Measurements from ENCODE around the gene TRAPPC5. TPM values are rescaled to one million over a fixed set of nuclear protein-coding genes. Genes with fewer than 3 reads are reported as not detected.

TRAPPC5 gene
- polyA plus RNA-seq, 3 donors = 39.8 to 49.0 (median 46.4) TPM

DNA sequence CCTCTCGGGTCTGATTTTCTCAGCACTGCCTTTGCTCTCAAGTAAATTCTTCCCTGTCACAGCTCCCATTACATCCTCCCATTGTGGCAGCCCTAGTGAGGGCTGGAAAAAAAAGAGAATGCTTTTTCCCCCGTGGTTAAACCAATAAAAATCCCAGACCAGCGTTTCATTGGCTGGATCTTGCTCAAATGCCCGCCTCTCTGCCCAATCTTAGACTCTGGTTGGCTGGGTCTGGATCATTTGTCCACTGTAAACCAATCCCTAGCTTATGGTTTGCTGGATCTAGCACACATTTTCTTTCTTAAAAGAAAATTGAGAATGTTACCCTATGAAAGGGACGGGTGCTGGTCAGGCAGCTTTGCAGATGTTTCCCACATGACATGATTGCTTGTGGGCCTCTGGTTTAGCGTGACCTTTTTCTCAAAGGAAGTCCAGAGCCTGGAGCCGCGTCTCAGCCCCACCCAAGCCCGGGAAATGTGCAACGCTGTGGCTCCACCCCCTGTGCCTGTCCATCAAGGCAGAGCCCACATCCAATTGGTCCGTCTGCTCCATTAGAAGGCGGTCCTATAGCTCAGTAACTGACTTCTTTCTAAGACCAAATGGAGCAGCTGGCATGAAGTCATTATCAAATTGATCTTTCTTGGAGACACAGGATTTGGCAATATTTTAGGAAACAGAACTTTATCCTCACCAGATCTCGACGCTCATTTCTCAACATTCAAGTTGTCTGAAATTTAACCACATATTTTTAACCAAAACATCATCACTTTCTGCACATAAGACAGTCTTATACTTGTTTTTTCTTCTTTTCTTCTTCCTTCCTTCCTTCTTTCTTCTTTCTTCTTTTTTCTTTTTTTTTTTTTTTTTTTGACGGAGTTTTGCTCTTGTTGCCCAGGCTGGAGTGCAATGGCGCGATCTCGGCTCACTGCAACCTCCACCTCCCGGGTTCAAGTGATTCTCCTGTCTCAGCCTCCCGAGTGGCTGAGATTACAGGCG, 6.3 kb upstream of the TRAPPC5 start:
- DNase-seq (ENCODE audit: low read depth in 3 of 3, low spot score in 2 of 3) = no peak

DNA sequence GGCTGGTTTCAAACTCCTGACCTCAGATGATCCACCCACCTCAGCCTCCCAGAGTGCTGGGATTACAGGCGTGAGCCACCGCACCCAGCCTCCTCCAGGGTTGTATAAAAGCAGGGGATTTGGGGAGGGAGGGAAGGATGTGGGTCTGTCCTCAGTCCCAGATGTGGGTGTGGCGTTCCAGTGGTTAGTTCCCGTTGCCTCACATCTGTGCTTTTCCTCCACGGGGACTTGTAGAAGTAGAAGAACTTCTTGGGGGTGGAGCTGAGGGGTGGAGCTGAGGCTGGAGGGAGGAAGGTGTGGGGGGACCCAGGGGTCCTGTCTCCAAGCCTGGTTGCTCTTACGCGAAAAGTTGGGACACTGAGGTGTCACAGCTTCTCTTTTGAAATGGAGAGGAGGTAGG, 4.3 kb upstream of the TRAPPC5 start:
- DNase-seq (ENCODE audit: low read depth in 3 of 3, low spot score in 2 of 3) = no peak

DNA sequence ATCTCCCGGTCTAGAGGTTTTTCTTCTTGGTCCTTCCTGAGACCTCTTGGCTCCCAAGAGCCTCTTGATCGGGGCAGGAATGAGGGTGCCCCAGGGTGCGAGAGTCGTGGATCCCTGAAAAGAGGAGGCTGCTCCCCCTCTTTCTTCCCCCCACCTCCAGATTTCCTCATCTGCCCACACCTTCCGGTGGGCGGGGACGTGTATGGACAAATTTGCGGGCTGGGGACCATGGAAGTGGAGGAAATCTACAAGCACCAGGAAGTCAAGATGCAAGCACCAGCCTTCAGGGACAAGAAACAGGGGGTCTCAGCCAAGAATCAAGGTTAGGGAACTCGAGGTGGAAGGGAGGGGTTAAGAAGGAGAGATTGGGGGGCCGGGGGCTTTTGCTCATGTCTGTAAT, 3.8 kb upstream of the TRAPPC5 start, which contains the start of gene MCEMP1:
Gene MCEMP1, plus strand, starts transcription at position 237 of the 400 bp plus-strand sequence. Its CDS starts 31 bp downstream, at position 268.
- no peak for DNase-seq (ENCODE audit: low read depth in 3 of 3, low spot score in 2 of 3)

DNA sequence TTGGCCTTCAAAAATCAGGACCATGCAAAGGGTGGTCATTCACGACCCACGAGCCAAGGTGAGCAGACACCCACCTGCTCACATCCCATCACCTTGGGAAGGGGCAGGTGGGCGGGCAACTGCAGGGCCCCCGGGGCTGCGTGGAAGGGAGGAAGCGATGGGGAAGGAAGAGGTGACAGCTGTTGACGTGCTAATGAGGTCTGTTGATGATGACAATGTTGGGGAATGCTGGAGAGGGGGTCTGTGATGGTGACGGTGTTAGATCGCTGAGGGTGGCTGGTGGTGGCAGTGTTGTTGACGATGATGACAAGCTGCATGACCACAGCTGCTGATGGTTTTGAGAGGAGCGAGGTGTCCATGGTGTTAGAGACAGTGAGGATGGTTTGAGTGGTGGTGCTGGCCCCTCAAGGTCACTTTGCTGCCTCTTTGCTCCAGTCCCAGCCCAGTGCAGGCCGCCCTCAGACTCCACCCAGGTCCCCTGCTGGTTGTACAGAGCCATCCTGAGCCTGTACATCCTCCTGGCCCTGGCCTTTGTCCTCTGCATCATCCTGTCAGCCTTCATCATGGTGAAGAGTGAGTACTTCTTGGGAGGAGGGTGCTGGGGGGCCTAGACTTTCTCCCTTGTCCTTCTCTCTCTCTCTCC, 2.8 kb upstream of the TRAPPC5 start:
- DNase-seq (ENCODE audit: low read depth in 3 of 3, low spot score in 2 of 3) = no peak

DNA sequence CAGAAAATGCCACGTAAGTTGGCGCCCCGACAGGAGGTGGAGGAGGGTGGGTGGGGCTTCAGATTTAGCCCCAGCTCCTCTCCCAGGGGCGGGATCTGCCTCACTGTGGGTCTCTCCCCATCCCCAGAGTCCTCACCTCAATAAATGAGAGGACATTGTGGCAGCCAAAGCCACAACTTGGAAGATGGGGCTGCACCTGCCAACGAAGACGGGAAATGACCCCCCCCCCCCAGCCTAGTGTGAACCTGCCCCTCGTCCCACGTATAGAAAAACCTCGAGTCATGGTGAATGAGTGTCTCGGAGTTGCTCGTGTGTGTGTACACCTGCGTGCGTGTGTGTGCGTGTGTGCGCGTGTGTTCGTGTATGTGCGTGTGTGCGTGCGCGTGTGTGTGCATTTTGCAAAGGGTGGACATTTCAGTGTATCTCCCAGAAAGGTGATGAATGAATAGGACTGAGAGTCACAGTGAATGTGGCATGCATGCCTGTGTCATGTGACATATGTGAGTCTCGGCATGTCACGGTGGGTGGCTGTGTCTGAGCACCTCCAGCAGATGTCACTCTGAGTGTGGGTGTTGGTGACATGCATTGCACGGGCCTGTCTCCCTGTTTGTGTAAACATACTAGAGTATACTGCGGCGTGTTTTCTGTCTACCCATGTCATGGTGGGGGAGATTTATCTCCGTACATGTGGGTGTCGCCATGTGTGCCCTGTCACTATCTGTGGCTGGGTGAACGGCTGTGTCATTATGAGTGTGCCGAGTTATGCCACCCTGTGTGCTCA, 1.5 kb upstream of the TRAPPC5 start:
- no peak for DNase-seq (ENCODE audit: low read depth in 3 of 3, low spot score in 2 of 3)

DNA sequence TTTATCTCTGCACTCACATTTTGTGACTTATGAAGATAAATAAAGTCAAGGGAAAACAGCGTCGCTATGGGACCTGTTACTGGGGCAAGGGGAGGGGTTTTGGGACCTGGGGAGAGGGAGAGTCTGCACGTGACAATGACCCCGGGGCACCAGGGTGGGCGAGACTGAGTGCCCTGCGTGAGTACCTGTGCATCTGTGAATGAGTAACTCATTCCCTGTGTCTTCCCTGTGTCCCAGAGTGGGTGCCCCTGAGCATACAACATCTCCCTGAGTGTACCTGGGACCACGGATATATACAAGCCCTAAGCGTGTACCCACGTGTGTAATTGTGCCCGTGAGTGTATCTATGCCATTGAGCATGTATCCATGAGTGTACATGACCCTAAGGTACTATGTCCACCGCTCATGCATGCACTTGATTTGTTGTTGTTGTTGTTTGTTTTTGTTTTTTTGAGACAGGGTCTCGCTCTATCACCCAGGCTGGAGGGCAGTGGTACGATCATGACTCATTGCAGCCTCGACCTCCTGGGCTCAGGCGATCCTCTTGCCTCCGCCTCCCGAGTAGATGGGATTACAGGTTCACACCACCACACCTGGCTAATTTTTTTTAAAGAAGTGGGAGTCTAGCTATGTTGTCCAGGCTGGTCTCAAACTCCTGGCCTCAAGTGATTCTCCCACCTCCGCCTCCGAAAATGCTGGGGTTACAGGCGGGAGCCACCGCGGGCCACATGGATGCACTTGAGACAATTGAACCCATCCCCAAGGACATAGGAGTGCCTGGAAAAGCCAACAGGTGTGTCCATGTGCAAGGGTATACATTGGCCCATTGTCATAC, 645 bp upstream of the TRAPPC5 start:
- DNase-seq (ENCODE audit: low read depth in 3 of 3, low spot score in 2 of 3) = no peak

DNA sequence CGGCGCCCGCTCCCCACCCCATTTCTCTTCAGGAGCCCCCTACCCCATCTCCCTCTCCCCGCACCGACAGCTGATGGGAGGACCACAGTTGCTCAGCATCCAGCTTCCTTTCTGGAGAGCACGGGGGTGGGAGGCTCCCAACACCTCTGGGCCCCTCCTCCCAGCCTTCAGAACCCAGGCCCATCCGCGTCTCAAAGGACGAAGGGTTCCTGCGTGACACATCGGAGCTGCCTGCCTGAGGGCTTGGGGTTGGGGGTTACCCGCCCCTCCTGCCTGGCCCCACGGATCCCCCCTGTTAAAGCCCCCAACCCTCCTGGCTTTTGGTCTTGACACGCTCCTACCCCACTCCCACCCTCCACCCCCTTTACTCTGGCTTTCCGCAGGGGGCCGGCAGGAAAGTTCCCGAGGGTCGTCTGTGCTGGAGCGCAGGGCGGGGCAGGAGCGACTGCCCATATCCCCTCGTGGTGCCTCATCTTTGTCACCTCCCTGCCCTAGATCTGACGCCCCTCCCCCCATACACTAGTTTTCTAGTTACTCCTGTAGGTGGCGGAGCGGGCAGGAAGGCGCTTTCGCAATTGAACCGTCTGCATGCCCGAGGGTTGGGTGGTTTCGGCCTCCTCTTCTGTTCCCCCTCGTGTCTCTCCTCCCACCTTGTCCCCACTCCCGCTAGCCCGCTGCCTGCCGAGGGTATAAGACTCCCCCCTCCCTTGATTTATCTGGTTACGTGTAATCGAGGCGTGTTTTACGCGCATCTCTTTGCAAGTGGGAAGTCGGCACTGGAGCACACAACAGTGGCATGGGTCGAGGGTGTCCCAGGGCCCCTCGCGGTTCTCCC, 924 bp downstream of the TRAPPC5 start:
- peak in 2 of 3 donors; percentile 52 to 69 for DNase-seq (ENCODE audit: low read depth in 3 of 3, low spot score in 2 of 3)

DNA sequence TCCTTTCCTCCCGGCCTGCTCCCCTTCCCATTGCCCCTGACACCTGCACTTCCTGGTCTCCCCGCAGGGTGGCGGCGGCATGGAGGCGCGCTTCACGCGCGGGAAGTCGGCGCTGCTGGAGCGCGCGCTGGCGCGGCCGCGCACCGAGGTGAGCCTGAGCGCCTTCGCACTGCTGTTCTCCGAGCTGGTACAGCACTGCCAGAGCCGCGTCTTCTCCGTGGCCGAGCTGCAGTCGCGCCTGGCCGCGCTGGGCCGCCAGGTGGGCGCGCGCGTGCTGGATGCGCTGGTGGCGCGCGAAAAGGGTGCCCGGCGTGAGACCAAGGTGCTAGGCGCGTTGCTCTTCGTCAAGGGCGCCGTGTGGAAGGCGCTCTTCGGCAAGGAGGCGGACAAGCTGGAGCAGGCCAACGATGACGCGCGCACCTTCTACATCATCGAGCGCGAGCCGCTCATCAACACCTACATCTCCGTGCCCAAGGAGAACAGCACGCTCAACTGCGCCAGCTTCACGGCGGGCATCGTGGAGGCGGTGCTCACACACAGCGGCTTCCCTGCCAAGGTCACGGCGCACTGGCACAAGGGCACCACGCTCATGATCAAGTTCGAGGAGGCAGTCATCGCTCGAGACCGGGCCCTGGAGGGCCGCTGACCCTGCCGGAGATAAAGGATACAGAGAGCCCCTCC, 1.7 kb downstream of the TRAPPC5 start:
- no peak for DNase-seq (ENCODE audit: low read depth in 3 of 3, low spot score in 2 of 3)

DNA sequence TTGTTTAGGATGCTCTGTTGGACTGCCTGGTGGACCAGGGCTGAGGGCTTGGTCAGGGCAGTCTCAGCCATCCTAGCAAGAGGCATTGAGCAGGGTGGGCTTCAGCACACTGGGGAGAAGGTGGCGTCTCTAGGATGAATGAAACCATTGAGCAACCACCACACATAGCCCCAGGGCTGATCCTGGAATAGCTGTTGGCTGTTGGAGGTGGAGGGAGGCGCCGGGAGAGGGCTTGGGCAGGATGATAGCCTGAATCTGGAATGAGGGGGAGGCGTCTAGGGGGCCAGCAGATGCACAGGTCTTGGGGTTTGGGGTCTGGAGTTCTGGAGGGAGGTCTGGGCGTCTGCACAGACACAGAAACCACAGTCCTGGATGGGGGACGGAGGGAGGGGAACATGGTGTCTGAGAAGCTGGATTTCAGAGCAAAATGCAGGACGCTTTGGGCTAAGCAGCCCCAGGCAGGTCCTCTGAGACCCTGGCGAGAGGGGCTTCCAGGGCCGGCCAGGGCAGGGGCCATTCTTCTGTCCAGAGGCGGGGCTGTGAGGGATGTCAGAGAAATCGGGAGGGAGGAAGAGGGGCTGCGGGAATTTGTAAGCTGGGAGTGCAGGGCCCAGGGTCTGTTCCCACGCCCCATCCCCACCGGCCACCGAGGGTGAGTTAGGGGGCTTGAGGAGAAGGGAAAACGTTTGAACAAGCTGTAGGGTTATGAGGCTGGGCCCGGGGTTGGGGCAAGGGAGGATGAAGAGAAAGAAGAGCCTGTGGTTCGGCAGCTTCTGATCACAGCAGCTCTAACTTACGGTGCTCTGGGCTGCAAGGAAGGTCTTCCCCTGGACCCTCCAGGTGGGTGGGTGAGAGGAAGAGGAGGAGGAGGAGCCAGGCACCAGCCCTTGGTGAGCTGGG, 5.2 kb downstream of the TRAPPC5 start:
- DNase-seq (ENCODE audit: low read depth in 3 of 3, low spot score in 2 of 3) = no peak

DNA sequence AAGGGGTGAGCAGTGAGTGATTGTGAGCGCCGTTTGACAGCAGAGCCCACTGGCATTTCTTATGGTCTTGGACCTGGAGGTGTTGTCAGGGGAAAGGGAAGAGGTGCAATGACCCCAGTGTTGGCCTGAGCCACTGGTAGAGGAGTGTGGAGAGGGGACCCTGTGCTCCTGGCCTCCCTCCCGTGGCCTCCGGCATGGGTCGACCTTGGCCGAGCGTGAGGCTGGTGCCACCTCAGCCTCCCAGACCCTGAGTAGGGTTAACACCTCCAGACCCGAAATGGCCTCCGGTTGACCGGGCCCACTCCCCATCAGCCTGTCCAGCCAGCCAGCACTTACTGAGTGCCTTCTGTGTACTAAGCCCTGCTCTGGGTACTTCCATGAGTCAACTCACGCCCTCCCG, 6.5 kb downstream of the TRAPPC5 start:
- DNase-seq (ENCODE audit: low read depth in 3 of 3, low spot score in 2 of 3) = no peak

DNA sequence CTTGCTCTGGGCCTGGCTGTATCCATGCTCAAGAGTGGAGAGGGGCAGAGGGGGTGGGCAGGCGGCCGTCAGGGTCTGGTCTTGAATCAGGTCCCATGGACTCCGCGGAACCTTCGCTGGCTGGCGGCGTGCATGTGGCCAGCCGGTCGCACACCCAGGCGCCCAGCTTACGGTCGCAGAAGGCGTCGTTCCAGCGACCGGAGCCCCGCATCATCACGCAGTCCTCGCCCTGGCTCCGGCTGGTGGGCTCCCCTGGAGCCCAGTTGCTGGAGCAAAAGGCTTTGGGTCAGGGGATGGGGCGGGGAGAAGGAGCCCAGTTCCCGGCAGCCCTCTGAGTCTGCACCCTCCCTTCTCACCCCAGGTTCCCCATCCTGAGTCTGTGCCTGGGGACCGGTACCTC, 8.5 kb downstream of the TRAPPC5 start:
- DNase-seq (ENCODE audit: low read depth in 3 of 3, low spot score in 2 of 3) = no peak

DNA sequence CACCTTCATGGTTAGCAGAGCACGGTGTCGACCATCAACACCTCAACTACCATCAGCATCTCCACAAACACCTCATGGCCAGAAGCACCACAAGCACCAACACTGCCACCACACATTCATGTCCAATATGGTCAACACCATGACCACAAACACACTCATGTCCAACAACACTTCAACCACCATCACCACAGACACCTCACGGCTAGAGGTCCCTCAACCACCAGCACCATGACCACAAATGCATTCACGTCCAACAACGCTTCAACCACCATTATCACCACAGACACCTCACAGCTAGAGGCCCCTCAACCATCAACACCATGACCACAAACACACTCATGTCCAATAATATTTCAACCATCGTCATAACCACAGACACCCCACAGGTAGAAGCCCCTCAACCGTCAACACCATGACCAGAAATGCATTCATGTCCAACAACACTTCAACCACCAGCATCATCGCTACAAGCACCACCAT, 10.2 kb downstream of the TRAPPC5 start:
- DNase-seq (ENCODE audit: low read depth in 3 of 3, low spot score in 2 of 3) = no peak

DNA sequence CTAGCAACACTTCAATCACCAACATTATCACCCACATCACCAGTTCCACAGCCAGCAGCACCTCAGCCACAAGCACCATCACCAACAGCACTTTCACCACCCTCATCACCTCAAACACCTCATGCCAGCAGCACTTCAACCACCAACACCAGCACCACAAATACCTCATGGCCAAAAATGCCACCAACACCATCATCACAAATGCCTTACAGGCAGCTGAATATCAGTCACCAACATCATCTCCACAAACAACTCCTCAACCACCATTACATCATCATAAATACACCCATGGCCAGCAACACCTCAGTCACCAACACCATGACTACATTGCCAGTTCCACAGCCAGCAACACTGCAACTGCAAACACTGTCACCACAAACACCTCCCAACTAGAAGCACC, 10.9 kb downstream of the TRAPPC5 start:
- DNase-seq (ENCODE audit: low read depth in 3 of 3, low spot score in 2 of 3) = no peak

DNA sequence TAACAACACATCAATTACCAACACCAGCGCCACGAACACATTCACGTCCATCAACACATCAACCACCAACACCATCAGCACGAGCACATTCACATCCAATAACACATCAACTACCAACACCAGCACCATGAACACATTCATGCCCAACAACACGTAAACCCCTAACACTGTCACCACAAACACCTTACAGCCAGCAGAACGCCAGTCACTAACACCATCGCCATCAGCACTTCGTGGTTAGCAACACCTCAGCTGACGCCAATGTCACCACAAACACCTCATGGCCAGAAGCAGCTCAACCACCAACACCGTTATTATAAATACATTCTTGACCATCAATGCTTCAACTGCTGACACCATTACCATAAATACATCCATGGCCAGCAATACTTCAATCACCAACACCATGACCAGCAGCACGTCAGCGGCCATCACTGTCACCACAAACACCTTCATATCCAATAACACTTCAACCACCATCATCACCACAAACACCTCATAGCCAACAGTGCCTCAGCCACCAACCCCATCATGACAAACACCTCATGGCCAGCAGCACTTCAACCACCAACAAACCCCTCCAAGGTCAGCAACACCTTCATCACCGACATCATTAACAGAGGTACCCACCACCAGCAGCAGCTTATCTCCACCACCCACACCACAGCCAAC, 11.9 kb downstream of the TRAPPC5 start:
- no peak for DNase-seq (ENCODE audit: low read depth in 3 of 3, low spot score in 2 of 3)

DNA sequence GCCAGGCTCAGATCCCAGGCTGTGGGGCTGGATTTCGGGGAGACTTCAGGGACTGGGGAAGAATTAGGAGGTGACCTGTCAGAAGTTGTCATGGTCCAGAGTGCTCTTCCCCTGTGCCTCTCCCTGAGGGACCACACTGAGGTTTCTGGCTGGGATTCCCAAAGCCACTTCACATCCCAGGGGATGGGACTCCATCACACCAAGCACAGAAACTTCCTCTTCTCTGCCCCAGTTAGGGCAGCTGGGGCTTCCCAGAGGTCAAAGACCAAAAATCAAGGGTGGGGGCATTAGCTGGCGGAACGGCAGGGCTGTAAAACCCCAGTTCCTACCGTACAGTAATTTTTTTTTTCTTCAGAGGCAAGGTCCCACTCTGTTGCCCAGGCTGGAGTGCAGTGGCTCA, 13.9 kb downstream of the TRAPPC5 start:
- DNase-seq (ENCODE audit: low read depth in 3 of 3, low spot score in 2 of 3) = no peak

DNA sequence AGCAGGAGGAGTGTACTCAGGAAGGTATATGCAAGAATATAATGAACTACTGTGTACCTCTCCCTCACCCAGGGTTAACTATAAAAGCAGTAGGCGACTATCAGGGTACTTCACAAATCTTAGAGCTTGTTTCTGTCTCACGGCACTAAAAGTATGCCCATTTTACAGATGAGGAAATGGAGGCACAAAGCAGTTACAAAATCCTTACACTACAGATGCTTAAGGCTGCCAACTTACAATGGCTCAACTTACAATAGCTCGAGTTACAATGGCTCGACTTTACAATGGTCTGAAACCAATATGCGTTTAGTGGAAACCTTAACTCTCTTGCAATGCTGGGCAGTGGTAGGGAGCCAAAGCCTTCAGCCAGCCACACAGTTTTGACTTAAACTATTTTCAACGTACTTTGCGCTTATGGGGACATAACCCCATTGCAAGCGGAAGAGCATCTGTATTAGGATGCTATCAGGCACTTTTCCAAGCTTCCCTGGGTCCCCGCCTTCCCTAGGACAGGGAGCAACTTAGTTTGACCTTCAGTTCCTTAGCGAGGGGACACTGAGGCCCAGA, 17.2 kb downstream of the TRAPPC5 start:
- no peak for DNase-seq (ENCODE audit: low read depth in 3 of 3, low spot score in 2 of 3)

DNA sequence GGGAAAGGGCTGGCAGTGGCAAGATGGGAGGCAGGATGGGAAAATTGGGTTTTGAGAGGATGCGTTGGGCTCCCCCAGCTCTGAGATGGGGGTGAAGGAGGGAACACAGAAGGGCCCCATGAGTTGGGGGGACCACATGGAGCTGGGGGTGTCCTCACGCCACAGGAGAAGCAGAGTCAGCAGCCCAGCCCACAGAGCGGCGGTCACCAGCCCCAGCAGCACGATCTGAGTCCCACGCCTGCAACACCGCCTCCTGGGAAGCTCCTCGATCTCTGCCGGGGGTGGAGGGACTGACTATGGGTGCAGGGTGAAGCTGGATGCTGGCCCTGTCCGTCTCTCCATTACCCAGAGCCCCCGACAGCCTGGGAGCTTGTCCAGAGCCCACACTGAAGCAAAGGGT, 17.9 kb downstream of the TRAPPC5 start:
- DNase-seq (ENCODE audit: low read depth in 3 of 3, low spot score in 2 of 3) = no peak
